H1 (cell line): ENCODE measurements around the gene NTRK2. TPM values are rescaled to one million over a fixed set of nuclear protein-coding genes. Genes with fewer than 3 reads are reported as not detected.

ENCODE experiments used
- CTCF ChIA-PET: fragments of 300-600 bp; sonication (Branson Sonifier 250); formaldehyde crosslinking; loops from one replicate; lab custom pipeline; 2021; ENCODE audit not compliant: partially characterized antibody; lab: Charles Lee
- POLR2A ChIA-PET: fragments of 300-600 bp; sonication (Branson Sonifier 250); formaldehyde crosslinking; loops from one replicate; lab custom pipeline; 2021; ENCODE audit warnings: inconsistent platforms; ENCODE audit not compliant: partially characterized antibody; lab: Charles Lee
- DNase-seq, 2 experiments: peaks; one replicate each; pipeline versions ENCODE4 v3.0.0 to v3.0.0-alpha.2; 2010 to 2022; ENCODE audit warnings: low spot score in 2 of 2, low read depth in 1 of 2, mixed read lengths in 1 of 2
- FAIRE-seq: peaks from 2 replicates; lab custom pipeline; 2011; peaks lifted over from hg19 to GRCh38; lab: Jason Lieb, UNC
- H2AFZ ChIP-seq: 2 replicates; pipeline ENCODE4 v1.8.1; 2012; ENCODE audit warnings: low read length, inconsistent platforms
- H2AK5ac ChIP-seq: 2 replicates; pipeline ENCODE4 v1.6.1; 2013; ENCODE audit warnings: low read depth, low read length
- H2BK120ac ChIP-seq: replicated peaks from 2 replicates; pipeline ENCODE3; 2013; ENCODE audit warnings: low read depth, low read length, inconsistent platforms
- H2BK12ac ChIP-seq: 2 replicates; pipeline ENCODE4 v1.6.1; 2013; ENCODE audit warnings: low read depth, low read length
- H2BK15ac ChIP-seq: 2 replicates; pipeline ENCODE4 v1.6.1; 2013; ENCODE audit warnings: low read length
- H2BK20ac ChIP-seq: 2 replicates; pipeline ENCODE4 v1.6.1; 2013; ENCODE audit warnings: low read length
- H2BK5ac ChIP-seq: 2 replicates; pipeline ENCODE4 v1.6.1; 2013; ENCODE audit warnings: low read depth, low read length
- H3K14ac ChIP-seq: 2 replicates; pipeline ENCODE4 v1.6.1; 2013; ENCODE audit warnings: inconsistent platforms; ENCODE audit not compliant: insufficient read length
- H3K18ac ChIP-seq: 2 replicates; pipeline ENCODE4 v1.6.1; 2013; ENCODE audit warnings: low read length; ENCODE audit errors: extremely low read depth
- H3K23ac ChIP-seq: 2 replicates; pipeline ENCODE4 v1.6.1; 2013; ENCODE audit warnings: inconsistent platforms; ENCODE audit not compliant: insufficient read length
- H3K23me2 ChIP-seq: 2 replicates; pipeline ENCODE4 v1.6.1; 2013; ENCODE audit warnings: low read depth, low read length
- H3K27ac ChIP-seq: 2 replicates; pipeline ENCODE4 v1.6.1; 2011; ENCODE audit warnings: low read depth, low read length, inconsistent platforms
- H3K27me3 ChIP-seq, 4 experiments: replicated peaks in 1 of 4; 1 replicate in 1 of 4; 2 replicates in 3 of 4; pipeline versions ENCODE4 v1.6.1 to v1.8.1; 2011 to 2013; ENCODE audit warnings: low read length in 3 of 4, mild to moderate bottlenecking in 3 of 4, inconsistent platforms in 2 of 4, mixed read lengths in 2 of 4, moderate library complexity in 1 of 4; ENCODE audit not compliant: control insufficient read depth in 3 of 4, insufficient read depth in 3 of 4; ENCODE audit errors: extremely low read depth in 1 of 4
- H3K36me3 ChIP-seq, 4 experiments: 2 replicates each; pipeline versions ENCODE4 v1.6.1 to v1.8.1; 2011 to 2013; ENCODE audit warnings: mild to moderate bottlenecking in 4 of 4, low read length in 3 of 4, moderate library complexity in 2 of 4, control low read depth in 1 of 4, inconsistent platforms in 1 of 4; ENCODE audit not compliant: insufficient read depth in 4 of 4, control insufficient read depth in 2 of 4
- H3K4ac ChIP-seq: replicated peaks from 2 replicates; pipeline ENCODE3; 2013; ENCODE audit warnings: low read length, low read depth, mixed read lengths, inconsistent platforms; ENCODE audit not compliant: insufficient read length
- H3K4me1 ChIP-seq, 4 experiments: replicated peaks in 1 of 4; 1 replicate in 1 of 4; 2 replicates in 3 of 4; pipeline versions ENCODE4 v1.6.1 to v1.8.1; 2011 to 2013; ENCODE audit warnings: low read length in 3 of 4, inconsistent platforms in 2 of 4, mixed read lengths in 1 of 4; ENCODE audit not compliant: insufficient read depth in 4 of 4, control insufficient read depth in 3 of 4
- H3K4me2 ChIP-seq, 2 experiments: 2 replicates each; pipeline versions ENCODE4 v1.6.1 to v1.8.1; 2011 to 2013; ENCODE audit warnings: low read depth in 2 of 2, low read length in 2 of 2, control low read depth in 1 of 2, inconsistent platforms in 1 of 2, mild to moderate bottlenecking in 1 of 2; ENCODE audit not compliant: insufficient read depth in 1 of 2
- H3K4me3 ChIP-seq, 4 experiments: fragments of 200-600, 300-600 bp in 1 of 4; sonication (generic), shearing (Covaris generic), sonication (Bioruptor Twin) in 1 of 4; 2 replicates each; pipeline versions ENCODE4 v1.5.1 to v1.8.1; 2011 to 2016; ENCODE audit warnings: low read length in 4 of 4, low read depth in 3 of 4, control low read depth in 2 of 4, inconsistent platforms in 2 of 4, mild to moderate bottlenecking in 2 of 4, mixed read lengths in 1 of 4, moderate library complexity in 1 of 4; ENCODE audit not compliant: insufficient read depth in 2 of 4; ENCODE audit errors: extremely low read depth in 1 of 4
- H3K56ac ChIP-seq: replicated peaks from 2 replicates; pipeline ENCODE3; 2013; ENCODE audit warnings: low read depth, mild to moderate bottlenecking, mixed read lengths, low read length, inconsistent platforms; ENCODE audit not compliant: insufficient read length
- H3K79me1 ChIP-seq: 2 replicates; pipeline ENCODE4 v1.6.1; 2013; ENCODE audit warnings: low read depth, low read length, control low read depth
- H3K79me2 ChIP-seq, 2 experiments: 2 replicates each; pipeline versions ENCODE4 v1.6.1 to v1.8.1; 2012 to 2013; ENCODE audit warnings: low read length in 2 of 2, mild to moderate bottlenecking in 2 of 2, inconsistent platforms in 1 of 2; ENCODE audit not compliant: insufficient read depth in 2 of 2, control insufficient read depth in 1 of 2
- H3K9ac ChIP-seq, 4 experiments: replicated peaks in 1 of 4; 1 replicate in 1 of 4; 2 replicates in 3 of 4; pipeline versions ENCODE4 v1.6.1 to v1.8.1; 2011 to 2013; ENCODE audit warnings: low read depth in 3 of 4, low read length in 3 of 4, control low read depth in 2 of 4, mild to moderate bottlenecking in 2 of 4, moderate library complexity in 2 of 4, inconsistent platforms in 1 of 4; ENCODE audit errors: extremely low read depth in 1 of 4
- H3K9me3 ChIP-seq, 2 experiments: 2 replicates each; pipeline versions ENCODE4 v1.6.1 to v1.8.1; 2012 to 2013; ENCODE audit warnings: mild to moderate bottlenecking in 2 of 2, moderate library complexity in 2 of 2, control low read depth in 1 of 2, inconsistent platforms in 1 of 2, low read depth in 1 of 2, low read length in 1 of 2, mixed read lengths in 1 of 2; ENCODE audit not compliant: insufficient read depth in 2 of 2
- H4K20me1 ChIP-seq, 2 experiments: replicated peaks in 1 of 2; 2 replicates each; pipeline versions ENCODE3 to v1.8.1; 2011 to 2013; ENCODE audit warnings: inconsistent platforms in 2 of 2, low read length in 2 of 2, mild to moderate bottlenecking in 1 of 2; ENCODE audit not compliant: insufficient read depth in 2 of 2, control insufficient read depth in 1 of 2
- H4K5ac ChIP-seq: 2 replicates; pipeline ENCODE4 v1.6.1; 2013; ENCODE audit warnings: low read length, low read depth, mixed read lengths, inconsistent platforms; ENCODE audit not compliant: insufficient read length
- H4K8ac ChIP-seq: 2 replicates; pipeline ENCODE4 v1.8.0; 2013; ENCODE audit warnings: mild to moderate bottlenecking, moderate library complexity, low read length, inconsistent platforms; ENCODE audit not compliant: insufficient read depth; ENCODE audit errors: extremely low read depth
- H4K91ac ChIP-seq: replicated peaks from 2 replicates; pipeline ENCODE3; 2013; ENCODE audit warnings: low read length, mixed read lengths, inconsistent platforms; ENCODE audit not compliant: insufficient read length
- CHD2 ChIP-seq: IDR thresholded peaks from 2 replicates; pipeline ENCODE4 v1.6.1; 2012; ENCODE audit warnings: low read length, improper control_type of control experiment
- CREB1 ChIP-seq: IDR thresholded peaks from 2 replicates; pipeline ENCODE4 v1.6.1; 2012; ENCODE audit warnings: inconsistent platforms
- JUND ChIP-seq: IDR thresholded peaks from 2 replicates; pipeline ENCODE4 v1.6.1; 2011; ENCODE audit warnings: mild to moderate bottlenecking, improper control_type of control experiment, low read length
- KDM5A ChIP-seq: fragments of 200-600 bp; IDR thresholded peaks from 2 replicates; pipeline ENCODE4 v1.7.1; 2012; ENCODE audit warnings: mild to moderate bottlenecking, low read length, inconsistent platforms, mixed read lengths
- RAD21 ChIP-seq, 2 experiments: IDR thresholded peaks in 1 of 2; conservative IDR thresholded peaks in 1 of 2; 2 replicates each; pipeline ENCODE4 v1.6.1; 2011; ENCODE audit warnings: low read depth in 2 of 2, low read length in 2 of 2, improper control_type of control experiment in 1 of 2, inconsistent platforms in 1 of 2, mild to moderate bottlenecking in 1 of 2, moderate library complexity in 1 of 2
- RFX5 ChIP-seq: IDR thresholded peaks from 2 replicates; pipeline ENCODE4 v1.6.1; 2011; ENCODE audit warnings: low read depth, low read length, improper control_type of control experiment, borderline replicate concordance
- SP1 ChIP-seq: IDR thresholded peaks from 2 replicates; pipeline ENCODE4 v1.6.1; 2011; ENCODE audit warnings: low read depth, low read length
- SP2 ChIP-seq: IDR thresholded peaks from 2 replicates; pipeline ENCODE4 v1.6.1; 2012; ENCODE audit warnings: mild to moderate bottlenecking, low read length, inconsistent platforms
- SUZ12 ChIP-seq: fragments of 200-600 bp; sonication (generic); IDR thresholded peaks from 2 replicates; pipeline ENCODE4 v1.6.1; 2012; ENCODE audit warnings: mild to moderate bottlenecking, inconsistent platforms, low read length, moderate library complexity, mixed read lengths
- WGBS, 2 experiments: shearing (Covaris generic) in 1 of 2; methylation state at CpG; one replicate each; pipeline versions ENCODE4 v1.1.6 to v1.1.7; 2013 to 2015; ENCODE audit warnings: low lambda C conversion rate in 2 of 2, mixed read lengths in 2 of 2, inconsistent platforms in 1 of 2, low coverage in 1 of 2, missing lambda C conversion rate in 1 of 2; ENCODE audit not compliant: insufficient replicate concordance in 2 of 2, insufficient coverage in 1 of 2, insufficient read length in 1 of 2; ENCODE audit errors: extremely low coverage in 1 of 2, missing lambda C conversion rate in 1 of 2; 5-methylcytosine and 5-hydroxymethylcytosine counted together
- polyA plus RNA-seq, 7 experiments: library from polyadenylated mRNA; depleted of rRNA in 3 of 7; stranded (reverse) in 5 of 7; unstranded in 2 of 7; fragments of >200 nt in 5 of 7; fragments of 200-250 nt in 2 of 7; gene quantifications; 1 replicate in 5 of 7; 2 replicates in 1 of 7; 4 replicates in 1 of 7; pipeline versions ENCODE4 v1.2.1 to v1.2.3, GENCODE V29; 2011 to 2013; ENCODE audit warnings: missing spikeins in 2 of 7, mixed read lengths in 2 of 7
- total RNA-seq: library from RNA; stranded (reverse); fragmentation: NEBNext Ultra II Directional; extraction: Animal tissue kit (Norgen Biotek cat#: 25700); gene quantifications from 2 replicates; pipeline ENCODE4 v1.2.1, GENCODE V29; 2021

NTRK2 gene
- total and polyA plus RNA-seq, 2 of the 8 experiments (the other 6 are each of a cell fraction or from before 2014, with no cell fraction given), result 0.03 to 0.04 TPM

GRCh38 chr9:84781931-84782866 is 112.7 kb downstream of the NTRK2 start:
- H3K4ac ChIP-seq, result no peak overlapping the region
- H3K79me1 ChIP-seq, result no peaks in the 10 kb centered on the region
- H3K4me3 ChIP-seq, result no peak overlapping the region
- H3K56ac ChIP-seq, result no peak overlapping the region
- no peak overlapping the region for H2BK15ac ChIP-seq
- H2AK5ac ChIP-seq, result no peak overlapping the region
- H3K27ac ChIP-seq, result no peak overlapping the region
- H3K9ac ChIP-seq, result no peak overlapping the region
- H2BK12ac ChIP-seq, result no peak overlapping the region
- H4K5ac ChIP-seq, result no peak overlapping the region
- POLR2A ChIA-PET, result no interaction called here
- FAIRE-seq (no peak), DNase-seq (no peak)
- no peak overlapping the region for H2BK5ac ChIP-seq
- H3K4me1 ChIP-seq, result no peaks in the 10 kb centered on the region
- no peak overlapping the region for H2BK20ac ChIP-seq
- no peak overlapping the region for H2AFZ ChIP-seq
- H2BK120ac ChIP-seq, result no peak overlapping the region
- H3K18ac ChIP-seq, result no peak overlapping the region
- 86% methylated on average over 11 of the region's 11 CpGs; no CpG with 5 or more reads in 1 of the 2 experiments for whole genome bisulfite sequencing, 2 experiments
- H4K8ac ChIP-seq, result no peak overlapping the region
- no peaks in the 10 kb centered on the region for H3K36me3 ChIP-seq
- no peak overlapping the region for H3K14ac ChIP-seq
- H3K4me2 ChIP-seq, result no peak overlapping the region
- CTCF ChIA-PET, result interaction anchor here (0.5 to 6.2 kb wide), 50 partner anchors 9 to 476 kb away, joined by 3 to 84 read pairs (median 4); partner anchors contain the start of gene NTRK2
- H3K79me2 ChIP-seq, result no peaks in the 10 kb centered on the region
- H4K20me1 ChIP-seq, result no peaks in the 10 kb centered on the region
- no peak overlapping the region for H3K23ac ChIP-seq
- H3K9me3 ChIP-seq, result no peaks in the 10 kb centered on the region
- H3K27me3 ChIP-seq, result no peaks in the 10 kb centered on the region
- no peaks in the 10 kb centered on the region for H3K23me2 ChIP-seq
- no peak overlapping the region for H4K91ac ChIP-seq
- TF ChIP-seq RAD21 (IDR thresholded peaks at IDR 0.05 in 1 of 2, conservative IDR thresholded peaks at IDR 0.05 in 1 of 2; ENCODE audit: low read depth in 2 of 2, low read length in 2 of 2), result no peak
- TF ChIP-seq JUND, result no peak
- no peak for TF ChIP-seq SUZ12
- TF ChIP-seq RFX5, result no peak
- TF ChIP-seq CHD2, result no peak
- TF ChIP-seq CREB1, result no peak
- TF ChIP-seq KDM5A, result no peak
- TF ChIP-seq SP1, result no peak
- TF ChIP-seq SP2, result no peak
